ENCODE measurements around the gene SSH2. TPM values are rescaled to one million over a fixed set of nuclear protein-coding genes. Genes with fewer than 3 reads are reported as not detected.

Gene SSH2
- total and polyA plus RNA-seq, 2 of the 13 experiments (the other 11 are each of a cell fraction or from before 2014, with no cell fraction given) = 6.0 to 6.4 TPM

GRCh38 chr17:29930409-29931010, 482 bp upstream of the SSH2 start:
- peak; percentile 25 for ATAC-seq

GRCh38 chr17:29929006-29929532, 959 bp downstream of the SSH2 start:
- CTCF ChIA-PET (ENCODE audit: low intra/inter-chr PET ratio, low total read pairs) = no interaction called here
- ATAC-seq (peak; percentile 39), DNase-seq (ENCODE audit: low spot score) (peak; percentile 21), FAIRE-seq (no peak)
- peak overlapping the region; percentile 76 for H3K27ac ChIP-seq (ENCODE audit: extremely low read length, insufficient read depth, low read length)
- H3K36me3 ChIP-seq (replicated peaks in 1 of 2; ENCODE audit: control insufficient read depth in 1 of 2, insufficient read depth in 2 of 2, low read length in 2 of 2) = no peaks in the 10 kb centered on the region
- H4K20me1 ChIP-seq (ENCODE audit: insufficient read depth, low read length) = no peaks in the 10 kb centered on the region; the same call in 1 of the 2 replicates
- peak overlapping the region; percentile 90 for H3K4me2 ChIP-seq (ENCODE audit: low read depth, low read length)
- no peaks in the 10 kb centered on the region for H3K9me3 ChIP-seq (ENCODE audit: low read length)
- H2AFZ ChIP-seq (ENCODE audit: low read length) = peak overlapping the region; percentile 94
- H3K79me2 ChIP-seq (ENCODE audit: insufficient read depth, low read length) = peaks cover 38% of the 10 kb centered on the region
- POLR2A ChIA-PET = no interaction called here
- intact Hi-C loops (cut with micrococcal nuclease; ENCODE audit: unreplicated experiment) (loop anchor here (5.0 kb wide), 1 partner anchor 37 kb away; no protein-coding TSS in a partner anchor), in situ Hi-C loops (cut with HindIII; ENCODE audit: extremely low pct_ligation_motif_present, low pct_unique_long_range_greater_than_20kb) (no loop called here)
- BruUV-seq (replicated peaks) = no TSS peak
- WGBS (ENCODE audit: low lambda C conversion rate) = under 1% methylated on average over 13 of the region's 13 CpGs
- H3K4me3 ChIP-seq (replicated peaks in 1 of 3; ENCODE audit: insufficient read depth in 1 of 3, low read depth in 2 of 3, low read length in 3 of 3) = peak overlapping the region; percentile 81 to 98 (median 86)
- peaks cover 48% of the 10 kb centered on the region for H3K4me1 ChIP-seq (ENCODE audit: insufficient read depth, low read length)
- no peaks in the 10 kb centered on the region; a peak in 1 of 5 replicates for H3K27me3 ChIP-seq (ENCODE audit: control insufficient read depth in 1 of 2, insufficient read depth in 2 of 2, low read length in 2 of 2)
- peak overlapping the region; percentile 76 for H3K9ac ChIP-seq (ENCODE audit: insufficient read depth, low read depth, low read length)
- TF ChIP-seq ARNT (IDR thresholded peaks at IDR 0.05) (no peak), ZNF207 (IDR thresholded peaks at IDR 0.05; ENCODE audit: borderline replicate concordance) (no peak), NR2F1 (CRISPR knock-in tag; IDR thresholded peaks at IDR 0.05) (peak in 1 of 2 experiments; percentile 10; a peak in 1 of 4 replicates), MYNN (CRISPR knock-in tag; IDR thresholded peaks at IDR 0.05; ENCODE audit: low read depth) (no peak), THAP11 (CRISPR knock-in tag; IDR thresholded peaks at IDR 0.05) (no peak), MLX (CRISPR knock-in tag; IDR thresholded peaks at IDR 0.05) (no peak), ZNF691 (CRISPR knock-in tag; IDR thresholded peaks at IDR 0.05; ENCODE audit: borderline replicate concordance, low read depth) (no peak), ZNF569 (CRISPR knock-in tag; IDR thresholded peaks at IDR 0.05; ENCODE audit: borderline replicate concordance) (no peak), ATAD3A (CRISPR knock-in tag; IDR thresholded peaks at IDR 0.05) (no peak), BCL3 (CRISPR knock-in tag; IDR thresholded peaks at IDR 0.05) (no peak)

More at GRCh38 chr17:29930409-29931010, 482 bp upstream of the SSH2 start:
- ChIA-PET POLR2A (interaction anchor here (0.9 to 1.2 kb wide), 2 partner anchors 14 to 123 kb away, joined by 3 to 5 read pairs; no protein-coding TSS in a partner anchor), CTCF (ENCODE audit: low intra/inter-chr PET ratio, low total read pairs) (interaction anchor here (1.1 to 2.5 kb wide), 3 partner anchors 63 to 123 kb away, joined by 4 to 31 read pairs (median 5); no protein-coding TSS in a partner anchor)
- intact Hi-C loops (cut with micrococcal nuclease; ENCODE audit: unreplicated experiment) (loop anchor here (1.0 to 10.0 kb wide), 4 partner anchors 60 to 291 kb away; no protein-coding TSS in a partner anchor), in situ Hi-C loops (cut with HindIII; ENCODE audit: extremely low pct_ligation_motif_present, low pct_unique_long_range_greater_than_20kb) (loop anchor here (5.0 to 10.0 kb wide), 2 partner anchors 123 to 296 kb away; no protein-coding TSS in a partner anchor)
- Histone ChIP-seq H2AFZ (ENCODE audit: low read length) (no peak overlapping the region), H3K27ac (ENCODE audit: extremely low read length, insufficient read depth, low read length) (peak overlapping the region; percentile 76), H3K4me3 (replicated peaks in 1 of 3; ENCODE audit: insufficient read depth in 1 of 3, low read depth in 2 of 3, low read length in 3 of 3) (peak overlapping the region; percentile 81 to 98 (median 86)), H3K9me3 (ENCODE audit: low read length) (no peaks in the 10 kb centered on the region), H3K4me1 (ENCODE audit: insufficient read depth, low read length) (peaks cover 48% of the 10 kb centered on the region), H4K20me1 (ENCODE audit: insufficient read depth, low read length) (no peaks in the 10 kb centered on the region; the same call in 1 of the 2 replicates), H3K79me2 (ENCODE audit: insufficient read depth, low read length) (peaks cover 33% of the 10 kb centered on the region), H3K36me3 (replicated peaks in 1 of 2; ENCODE audit: control insufficient read depth in 1 of 2, insufficient read depth in 2 of 2, low read length in 2 of 2) (no peaks in the 10 kb centered on the region), H3K27me3 (ENCODE audit: control insufficient read depth in 1 of 2, insufficient read depth in 2 of 2, low read length in 2 of 2) (no peaks in the 10 kb centered on the region; a peak in 1 of 5 replicates), H3K4me2 (ENCODE audit: low read depth, low read length) (peak overlapping the region; percentile 90), H3K9ac (ENCODE audit: insufficient read depth, low read depth, low read length) (peak overlapping the region; percentile 76)
- 2% methylated on average over 19 of the region's 20 CpGs for WGBS (ENCODE audit: low lambda C conversion rate)
- FAIRE-seq (no peak), DNase-seq (ENCODE audit: low spot score) (peak; percentile 3)
- no peak for TF ChIP-seq LCORL (IDR thresholded peaks at IDR 0.05)
- TF ChIP-seq LCORL (CRISPR knock-in tag; IDR thresholded peaks at IDR 0.05) = no peak
- no peak for TF ChIP-seq AKAP8 (CRISPR knock-in tag; IDR thresholded peaks at IDR 0.05)
- 0 out of 3 replicates have a peak, but pooled peaks have one; percentile 1 for TF ChIP-seq MXI1 (IDR thresholded peaks at IDR 0.05; ENCODE audit: borderline replicate concordance, low read depth, low read length)
- 0 out of 2 replicates have a peak, but pooled peaks have one; percentile 32 for TF ChIP-seq ZNF605 (CRISPR knock-in tag; IDR thresholded peaks at IDR 0.05)
- no peak for TF ChIP-seq CBFB (CRISPR knock-in tag; IDR thresholded peaks at IDR 0.05)
- TF ChIP-seq ZNF430 (CRISPR knock-in tag; IDR thresholded peaks at IDR 0.05) = peak; percentile 6; the same call in 1 of the 2 replicates
- no TSS peak for BruUV-seq (replicated peaks)

Measured in HepG2 (cell line).